D721Med (cell line): ENCODE data around the gene GPT2.

ENCODE experiments used
- DNase-seq: peaks from one replicate; pipeline ENCODE4 v3.0.0; 2011; ENCODE audit warnings: low spot score; ENCODE audit not compliant: insufficient read length
- FAIRE-seq: peaks from 2 replicates; lab custom pipeline; 2011; peaks lifted over from hg19 to GRCh38; lab: Jason Lieb, UNC
- CTCF ChIP-seq: IDR thresholded peaks from 2 replicates; pipeline ENCODE4 v1.5.1; 2012; ENCODE audit warnings: mild to moderate bottlenecking, control low read depth; ENCODE audit not compliant: insufficient read depth; ENCODE audit errors: missing control alignments

GPT2 gene

GRCh38 chr16:46871597-46871996 lies 12.6 kb upstream of the GPT2 start:
- DNase-seq = no peak
- TF ChIP-seq CTCF = no peak
- FAIRE-seq = no peak

GRCh38 chr16:46873201-46873600 lies 11.0 kb upstream of the GPT2 start:
- no peak for FAIRE-seq
- TF ChIP-seq CTCF = no peak
- no peak for DNase-seq

GRCh38 chr16:46875243-46875642 lies 8.9 kb upstream of the GPT2 start:
- TF ChIP-seq CTCF = no peak
- FAIRE-seq = no peak

GRCh38 chr16:46882304-46882939 lies 1.7 kb upstream of the GPT2 start:
- FAIRE-seq = no peak
- no peak for DNase-seq
- no peak for TF ChIP-seq CTCF

More at GRCh38 chr16:46875243-46875642, 8.9 kb upstream of the GPT2 start:
- DNase-seq = no peak

- FAIRE-seq (no peak), DNase-seq (no peak)
- no peak for TF ChIP-seq CTCF
These were observed 1.2 kb upstream of the GPT2 start for GRCh38 chr16:46882940-46883307.

GRCh38 chr16:46883353-46883689 lies 841 bp upstream of the GPT2 start:
- DNase-seq (no peak), FAIRE-seq (no peak)
- TF ChIP-seq CTCF = no peak

- no peak for TF ChIP-seq CTCF
- no peak for FAIRE-seq
- no peak for DNase-seq
These were observed 541 bp downstream of the GPT2 start for GRCh38 chr16:46884513-46885293.
